HG03064 (cell line): ENCODE measurements around the gene TNFRSF12A.

Experiments used
- ATAC-seq: cut with Tn5 transposase; IDR thresholded peaks from one replicate; pipeline ENCODE4 v1.9.1; 2021; ENCODE audit warnings: low read depth; ENCODE audit not compliant: unreplicated experiment

TNFRSF12A gene

GRCh38 chr16:2985893-2986355, 34.2 kb upstream of the TNFRSF12A start:
- no peak for ATAC-seq

- ATAC-seq, result no peak
Measured at GRCh38 chr16:2986623-2987188, 33.5 kb upstream of the TNFRSF12A start.

- ATAC-seq, result no peak
Measured at GRCh38 chr16:2987286-2987685, 32.9 kb upstream of the TNFRSF12A start.

GRCh38 chr16:2987833-2988232, 32.3 kb upstream of the TNFRSF12A start:
- no peak for ATAC-seq

- ATAC-seq, result no peak
Measured at GRCh38 chr16:2988590-2989099, 31.5 kb upstream of the TNFRSF12A start.

GRCh38 chr16:2990891-2991290, 29.3 kb upstream of the TNFRSF12A start:
- ATAC-seq, result no peak

GRCh38 chr16:2991566-2992261, 28.5 kb upstream of the TNFRSF12A start:
- ATAC-seq, result no peak

- no peak for ATAC-seq
Measured at GRCh38 chr16:2992383-2993081, 27.6 kb upstream of the TNFRSF12A start.

- no peak for ATAC-seq
Measured at GRCh38 chr16:2996298-2996697, 23.9 kb upstream of the TNFRSF12A start.

GRCh38 chr16:2999929-3000328, 20.2 kb upstream of the TNFRSF12A start:
- no peak for ATAC-seq

- ATAC-seq, result no peak
Measured at GRCh38 chr16:3000540-3000939, 19.6 kb upstream of the TNFRSF12A start.

GRCh38 chr16:3001316-3001715, 18.9 kb upstream of the TNFRSF12A start:
- ATAC-seq, result no peak

GRCh38 chr16:3003582-3004270, 16.4 kb upstream of the TNFRSF12A start:
- peak; percentile 93 for ATAC-seq

GRCh38 chr16:3004319-3004718, 15.8 kb upstream of the TNFRSF12A start:
- no peak for ATAC-seq

- ATAC-seq, result no peak
Measured at GRCh38 chr16:3004781-3005284, 15.3 kb upstream of the TNFRSF12A start.

GRCh38 chr16:3007059-3007956, 12.9 kb upstream of the TNFRSF12A start:
- no peak for ATAC-seq

GRCh38 chr16:3007957-3008689, 12.0 kb upstream of the TNFRSF12A start:
- no peak for ATAC-seq

GRCh38 chr16:3008690-3009037, 11.5 kb upstream of the TNFRSF12A start:
- no peak for ATAC-seq
